GM18511 (cell line): ENCODE results near the gene CBL.
"Not testable (repeated sequence)": the region's sequence is repeated elsewhere in the genome, so short reads cannot be mapped to it uniquely, and the experiment has no call there.

Experiments used
- ATAC-seq: cut with Tn5 transposase; IDR thresholded peaks from one replicate; pipeline ENCODE4 v1.9.1; 2021; ENCODE audit warnings: mild to moderate bottlenecking, moderate library complexity; ENCODE audit not compliant: unreplicated experiment

The CBL gene

DNA sequence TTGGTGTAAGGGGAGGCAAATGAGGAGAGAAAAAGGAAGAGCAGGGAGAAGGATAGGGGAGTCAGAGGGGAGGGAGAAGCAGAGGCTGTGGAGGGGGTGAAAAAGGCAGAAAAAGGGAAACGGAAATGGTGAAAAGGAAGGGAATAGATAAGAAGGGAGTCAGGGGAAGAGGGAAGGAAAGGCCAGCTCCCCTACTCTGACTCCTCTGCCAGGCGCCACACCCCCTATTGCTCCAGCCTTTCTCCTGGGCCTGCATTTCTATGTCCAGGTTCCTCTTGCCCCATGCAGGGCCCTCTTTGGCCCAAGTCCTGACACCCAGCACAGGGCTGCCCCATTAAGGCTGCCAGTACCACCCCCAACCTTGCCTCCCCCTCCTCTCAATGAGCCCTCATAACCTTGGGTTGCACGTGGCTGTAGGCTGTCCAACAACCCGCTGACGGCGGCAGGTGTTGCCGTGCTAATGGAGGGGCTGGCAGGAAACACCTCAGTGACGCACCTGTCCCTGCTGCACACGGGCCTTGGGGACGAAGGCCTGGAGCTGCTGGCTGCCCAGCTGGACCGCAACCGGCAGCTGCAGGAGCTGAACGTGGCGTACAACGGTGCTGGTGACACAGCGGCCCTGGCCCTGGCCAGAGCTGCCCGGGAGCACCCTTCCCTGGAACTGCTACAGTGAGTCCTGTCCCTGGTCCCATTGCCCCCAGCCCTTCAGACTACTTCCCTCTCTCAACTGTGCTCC lies 24.3 kb upstream of the CBL start:
- ATAC-seq: no peak

DNA sequence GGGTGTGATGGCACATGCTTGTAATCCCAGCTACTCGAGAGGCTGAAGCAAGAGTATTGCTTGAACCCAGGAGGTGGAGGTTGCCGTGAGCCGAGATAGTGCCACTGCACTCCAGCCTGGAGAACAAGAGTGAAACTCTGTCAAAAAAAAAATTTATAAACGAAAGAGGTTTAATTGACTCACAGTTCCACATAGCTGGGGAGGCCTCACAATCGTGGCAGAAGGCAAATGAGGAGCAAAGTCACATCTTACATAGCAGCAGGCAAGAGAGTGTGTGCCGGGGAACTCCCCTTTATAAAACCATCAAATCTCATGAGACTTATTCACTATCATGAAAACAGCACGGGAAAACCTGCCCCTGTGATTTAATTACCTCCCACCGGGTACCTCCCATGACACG lies 21.7 kb upstream of the CBL start:
- not testable (repeated sequence) for ATAC-seq

DNA sequence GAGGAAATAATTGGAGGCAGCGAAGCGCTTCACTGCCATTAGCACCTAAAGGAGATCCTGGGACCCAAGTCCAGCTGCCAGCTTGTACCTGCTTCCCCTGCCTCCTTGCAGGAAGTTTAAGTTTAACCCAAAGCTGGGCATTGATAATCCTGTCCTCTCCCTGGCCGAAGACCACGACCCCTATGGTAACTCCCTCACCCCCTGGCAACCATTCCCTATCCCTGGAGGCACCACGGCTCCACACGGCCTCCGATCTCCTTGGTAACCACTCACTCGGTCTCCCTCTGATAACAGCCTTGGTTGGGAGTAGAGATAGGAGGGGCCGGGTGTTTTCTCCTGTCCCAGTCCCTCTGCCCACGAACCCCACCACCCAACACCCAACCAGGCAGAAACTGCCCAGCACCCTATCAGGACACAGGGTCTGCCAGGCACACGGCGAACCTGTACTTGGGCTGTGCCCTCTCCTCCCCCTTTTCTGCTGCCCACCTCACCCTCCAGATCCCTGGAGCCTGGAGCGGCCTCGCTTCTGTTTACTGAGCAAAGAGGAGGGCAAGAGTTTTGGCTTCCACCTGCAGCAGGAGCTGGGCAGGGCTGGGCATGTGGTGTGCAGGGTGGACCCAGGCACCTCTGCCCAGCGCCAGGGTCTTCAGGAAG lies 20.0 kb upstream of the CBL start:
- no peak for ATAC-seq

DNA sequence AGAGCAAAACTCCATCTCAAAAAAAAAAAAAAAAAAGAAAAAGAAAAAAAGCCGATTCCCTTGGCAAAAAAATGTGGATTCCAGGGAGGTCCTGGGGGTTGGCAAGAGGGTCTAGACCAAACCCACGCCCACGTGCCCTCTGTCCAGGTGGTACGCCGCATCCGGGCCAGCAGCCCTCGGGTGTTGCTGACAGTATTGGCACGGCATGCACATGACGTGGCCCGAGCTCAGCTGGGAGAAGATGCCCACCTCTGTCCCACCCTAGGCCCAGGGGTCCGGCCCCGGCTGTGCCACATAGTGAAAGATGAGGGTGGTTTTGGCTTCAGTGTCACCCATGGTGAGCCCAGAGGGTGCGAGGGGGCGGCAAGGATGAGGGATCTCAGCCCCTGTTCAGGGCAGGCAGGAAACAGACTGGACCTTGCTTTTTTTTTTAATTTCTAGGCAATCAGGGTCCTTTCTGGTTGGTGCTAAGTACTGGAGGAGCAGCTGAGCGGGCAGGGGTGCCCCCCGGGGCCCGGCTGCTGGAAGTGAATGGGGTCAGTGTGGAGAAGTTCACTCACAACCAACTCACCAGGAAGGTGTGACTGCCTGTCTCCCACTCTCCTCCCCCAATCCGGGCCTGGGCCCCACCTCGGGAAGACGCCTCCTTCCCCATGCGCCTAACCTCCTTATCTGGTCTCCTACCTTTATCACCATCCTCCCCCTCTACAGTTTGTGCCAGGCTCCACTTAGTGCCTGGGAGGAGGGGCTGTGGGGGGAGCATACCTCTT lies 18.8 kb upstream of the CBL start:
- ATAC-seq: no peak

DNA sequence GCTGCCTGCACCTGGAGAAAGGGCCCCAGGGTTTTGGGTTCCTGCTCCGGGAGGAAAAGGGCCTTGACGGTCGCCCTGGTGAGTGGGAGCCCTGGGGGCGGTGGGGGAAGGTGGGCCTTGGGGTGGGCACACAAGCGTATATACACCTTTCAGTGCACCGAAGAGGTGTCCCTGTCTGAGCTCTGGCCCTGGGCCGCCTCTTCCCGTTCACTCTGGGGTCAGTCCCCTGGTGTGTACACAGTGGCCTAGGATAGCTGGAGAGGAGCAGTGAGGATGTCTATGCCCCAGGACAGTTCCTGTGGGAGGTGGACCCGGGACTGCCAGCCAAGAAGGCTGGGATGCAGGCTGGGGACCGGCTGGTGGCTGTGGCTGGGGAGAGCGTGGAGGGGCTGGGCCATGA lies 18.1 kb upstream of the CBL start:
- ATAC-seq: no peak

DNA sequence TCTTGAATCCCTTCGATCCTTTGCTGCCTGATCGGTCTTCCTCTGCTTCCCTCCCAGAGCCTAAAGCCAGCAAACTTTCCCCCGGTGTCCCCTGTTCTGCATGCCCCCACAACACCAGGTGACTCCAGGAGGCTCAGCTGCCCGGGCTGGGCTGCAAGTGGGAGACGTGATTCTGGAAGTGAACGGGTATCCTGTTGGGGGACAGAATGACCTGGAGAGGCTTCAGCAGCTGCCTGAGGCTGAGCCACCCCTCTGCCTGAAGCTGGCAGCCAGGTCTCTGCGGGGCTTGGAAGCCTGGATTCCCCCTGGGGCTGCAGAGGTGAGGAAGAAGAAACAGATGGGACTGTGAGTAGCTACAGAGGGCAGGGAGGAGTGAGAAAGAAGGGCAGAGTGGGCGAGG lies 17.3 kb upstream of the CBL start:
- no peak for ATAC-seq

DNA sequence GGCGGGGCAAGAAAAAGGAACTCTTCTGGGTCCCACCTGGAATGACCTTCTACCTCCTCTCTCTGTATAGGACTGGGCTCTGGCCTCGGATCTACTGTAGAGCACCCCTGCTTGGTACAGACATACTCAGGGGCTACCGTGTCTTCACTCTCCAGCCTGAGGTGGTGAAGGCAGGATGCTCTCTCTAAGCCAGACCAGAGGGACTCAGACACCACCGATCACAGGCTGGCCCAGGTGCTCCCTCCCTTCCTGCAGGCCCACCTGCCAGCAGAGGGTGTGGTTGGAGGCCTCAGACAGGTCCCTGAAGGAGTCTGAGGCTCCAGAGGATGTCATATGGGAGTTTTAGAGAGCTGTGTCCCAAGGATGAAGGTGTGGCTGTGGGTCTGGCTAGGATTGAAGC lies 16.7 kb upstream of the CBL start:
- no peak for ATAC-seq

DNA sequence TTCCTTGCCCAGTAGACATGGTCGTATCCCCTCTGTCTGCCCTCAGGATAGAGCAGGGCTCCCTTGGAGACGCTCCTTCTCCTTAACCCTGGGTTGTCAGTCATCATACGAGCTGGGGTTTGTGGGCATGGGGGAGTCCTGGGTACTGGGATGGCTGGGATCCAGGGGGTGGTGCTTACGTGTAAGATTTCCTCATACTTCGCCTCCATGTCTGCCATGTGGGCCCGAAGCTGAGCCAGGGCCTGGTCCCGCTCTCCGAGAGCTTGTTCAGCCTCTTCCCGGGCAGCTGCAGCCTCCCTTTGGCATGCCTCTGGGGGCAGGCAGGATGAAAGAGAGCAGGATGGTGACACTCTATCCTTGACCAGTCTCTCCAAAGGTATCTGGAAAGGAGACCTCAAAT lies 15.6 kb upstream of the CBL start:
- ATAC-seq: no peak

DNA sequence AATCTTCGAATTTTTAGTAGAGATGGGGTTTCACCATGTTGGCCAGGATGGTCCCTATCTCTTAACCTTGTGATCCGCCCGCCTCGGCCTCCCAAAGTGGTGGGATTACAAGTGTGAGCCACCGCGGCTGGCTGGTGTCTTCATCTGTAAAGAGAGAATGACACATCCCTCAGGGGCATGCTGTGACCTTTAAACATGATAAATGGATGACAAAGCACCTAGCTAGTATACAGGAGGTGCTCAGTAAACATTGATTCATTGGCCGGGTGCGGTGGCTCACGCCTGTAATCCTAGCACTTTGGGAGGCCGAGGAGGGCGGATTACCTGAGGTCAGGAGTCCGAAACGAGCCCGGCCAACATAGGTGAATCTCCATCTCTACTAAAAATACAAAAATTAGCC lies 14.9 kb upstream of the CBL start:
- not testable (repeated sequence) for ATAC-seq

DNA sequence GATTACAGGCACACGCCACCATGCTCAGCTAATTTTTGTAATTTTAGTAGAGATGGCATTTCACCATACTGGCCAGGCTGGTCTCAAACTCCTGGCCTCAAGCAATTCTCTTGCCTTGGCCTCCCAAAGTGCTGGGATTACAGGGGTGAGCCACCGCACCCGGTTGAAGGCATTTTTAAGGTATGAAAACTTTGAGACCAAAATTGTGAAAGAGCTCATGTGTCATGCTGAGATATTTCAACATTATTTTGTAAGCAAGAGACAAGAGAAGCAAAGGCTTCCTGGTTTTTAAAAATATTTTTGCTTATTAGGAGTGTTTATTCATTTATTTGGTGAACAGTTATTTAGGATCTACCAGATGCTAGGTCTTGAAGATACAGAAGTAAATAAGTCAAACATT lies 14.0 kb upstream of the CBL start:
- no peak for ATAC-seq

DNA sequence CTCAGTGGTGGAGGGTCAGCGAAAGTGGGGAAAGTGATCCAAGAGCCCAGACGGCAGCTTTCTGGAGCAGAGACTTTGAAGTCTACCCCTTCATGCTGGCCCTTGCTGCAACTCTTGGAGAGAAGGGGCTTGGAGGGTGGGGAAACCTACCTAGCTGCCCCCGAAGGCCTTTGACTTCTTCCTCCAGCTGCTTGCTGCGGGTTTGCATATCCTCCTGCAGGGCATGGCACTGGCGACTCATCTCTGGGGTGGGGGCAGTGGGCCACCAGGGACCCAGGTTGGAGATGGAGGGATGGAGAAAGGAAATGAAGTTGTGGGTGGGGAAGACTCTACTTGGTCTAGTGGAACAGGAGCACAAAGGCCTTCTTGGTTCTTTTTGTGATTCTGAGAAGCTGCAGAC lies 13.1 kb upstream of the CBL start:
- ATAC-seq: no peak

DNA sequence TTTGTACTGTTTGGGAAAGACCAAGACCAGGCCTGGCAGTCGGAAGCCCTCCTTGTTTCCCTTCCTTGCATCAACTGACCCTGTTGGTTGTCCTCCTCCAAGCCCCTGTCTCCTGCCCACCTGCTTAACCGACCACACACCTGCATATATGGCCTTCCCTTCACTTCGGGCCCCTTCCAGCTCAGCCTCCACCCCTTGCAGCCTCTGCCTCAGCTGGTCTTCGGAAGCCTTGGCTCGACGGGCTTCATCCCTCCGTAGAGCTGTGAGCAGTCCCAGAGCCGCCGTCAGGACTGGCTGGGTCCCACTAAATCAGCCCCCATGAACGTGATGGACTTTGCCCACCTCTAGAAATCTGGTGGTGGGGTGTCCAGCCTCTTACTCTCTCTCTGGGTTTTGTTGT lies 12.5 kb upstream of the CBL start:
- no peak for ATAC-seq

DNA sequence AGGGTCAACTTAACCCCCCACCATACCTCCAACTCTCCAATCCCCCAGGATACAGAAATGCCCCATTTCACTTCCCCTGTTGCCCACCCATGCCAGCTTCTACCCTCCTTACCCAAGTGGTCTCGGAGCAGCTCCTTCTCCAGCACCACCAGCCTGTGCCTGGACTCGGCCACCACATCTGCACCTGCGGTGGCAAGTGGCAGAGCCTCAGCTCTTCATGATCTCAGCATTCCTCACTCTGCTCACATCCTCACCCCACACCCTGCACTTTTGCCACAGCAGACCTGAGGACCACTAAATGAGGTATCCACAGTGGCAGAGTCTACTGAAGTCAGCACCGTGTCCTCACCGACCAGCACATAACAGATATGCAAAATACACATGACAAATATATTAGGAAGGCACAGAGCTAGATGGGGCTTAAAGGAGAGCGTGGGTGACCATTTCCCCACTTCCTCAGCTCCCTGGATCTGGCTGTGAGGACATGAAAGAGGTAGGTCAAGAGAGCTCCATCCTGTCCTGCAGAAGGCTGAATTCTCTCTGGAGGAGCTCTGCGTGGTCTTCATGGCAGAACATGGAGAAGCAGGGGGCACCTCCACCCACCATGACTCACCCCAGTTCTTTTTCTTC lies 11.2 kb upstream of the CBL start:
- ATAC-seq: no peak

DNA sequence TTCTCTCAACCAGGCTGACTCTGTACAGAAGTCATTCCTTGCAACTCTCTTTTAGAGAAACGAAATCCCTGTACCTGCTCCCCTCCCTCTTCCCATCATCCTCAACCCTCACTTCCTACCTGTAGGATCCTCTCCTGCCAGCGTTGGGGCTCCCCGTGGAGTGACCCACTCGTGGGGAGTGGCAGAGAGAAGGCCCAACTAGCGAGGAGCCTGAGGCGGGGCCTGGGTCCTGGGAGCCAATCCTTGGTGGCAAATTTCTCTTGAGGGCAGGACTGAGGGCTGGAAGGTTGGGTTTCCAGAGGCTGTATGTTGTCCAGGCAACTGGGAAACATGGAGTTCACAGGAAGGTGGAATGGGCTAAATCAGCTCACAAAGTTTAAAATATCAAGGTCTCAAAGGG lies 10.5 kb upstream of the CBL start:
- no peak for ATAC-seq

DNA sequence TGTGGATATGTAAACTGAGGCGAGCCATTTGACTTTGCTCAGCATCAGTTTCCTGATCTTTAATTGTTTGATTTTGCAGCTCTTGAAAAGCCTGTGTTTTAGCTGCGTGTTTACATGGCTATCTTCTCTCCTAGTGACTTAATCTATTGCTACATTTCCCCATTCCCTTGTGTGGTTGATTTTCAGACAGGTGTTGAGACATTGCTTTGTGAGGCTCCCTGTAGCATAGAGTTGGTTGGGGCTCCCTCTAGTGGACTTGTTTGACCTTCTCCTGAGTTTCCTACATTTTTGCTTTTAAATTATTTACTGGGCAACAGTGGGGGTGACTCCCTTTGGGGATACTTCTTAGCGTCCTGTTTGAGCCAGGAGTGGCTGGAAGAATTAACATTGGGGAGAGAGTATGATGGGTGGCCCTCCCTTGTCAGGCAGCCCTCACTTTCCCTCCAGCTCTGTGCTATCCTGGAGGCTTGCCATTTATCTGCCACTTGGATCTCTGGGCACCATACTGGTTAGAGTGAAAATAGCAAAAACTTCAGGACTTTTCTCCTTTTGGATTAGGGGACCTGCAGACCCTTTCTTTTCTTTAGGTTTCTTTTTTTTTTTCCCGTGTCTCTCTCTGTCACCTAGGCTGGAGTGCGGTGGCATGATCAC lies 9.2 kb upstream of the CBL start:
- ATAC-seq: no peak

DNA sequence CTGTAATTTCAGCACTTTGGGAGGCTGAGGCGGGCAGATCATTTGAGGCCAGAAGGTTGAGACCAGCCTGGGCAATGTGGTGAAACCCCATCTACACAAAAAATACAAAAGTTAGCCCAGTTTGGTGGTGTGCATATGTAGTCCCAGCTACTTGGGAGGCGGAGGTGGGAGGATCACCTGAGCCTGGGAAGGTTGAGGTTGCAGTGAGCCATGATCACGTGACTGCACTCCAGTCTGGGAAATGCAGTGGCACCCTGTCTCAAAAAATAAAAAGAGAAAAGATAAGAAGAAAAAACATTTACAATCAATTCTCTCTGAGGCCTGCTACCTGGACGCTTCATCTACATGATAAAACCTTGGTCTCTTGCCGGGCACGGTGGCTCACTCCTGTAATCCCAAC lies 7.2 kb upstream of the CBL start:
- no peak for ATAC-seq

DNA sequence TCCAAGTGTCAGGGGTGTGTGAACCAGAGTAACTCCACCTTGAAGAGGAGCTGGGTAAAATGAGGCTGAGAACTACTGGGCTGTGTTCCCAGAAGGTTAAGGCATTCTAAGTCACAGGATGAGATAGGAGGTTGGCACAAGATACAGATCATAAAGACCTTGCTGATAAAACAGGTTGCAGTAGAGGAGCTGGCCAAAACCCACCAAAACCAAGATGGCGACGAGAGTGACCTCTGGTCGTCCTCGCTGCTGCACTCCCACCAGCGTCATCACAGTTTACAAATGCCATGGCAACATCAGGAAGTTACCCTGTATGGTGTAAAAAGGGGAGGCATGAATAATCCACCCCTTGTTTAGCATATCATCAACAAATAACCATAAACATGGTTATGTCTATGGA lies 4.9 kb upstream of the CBL start:
- ATAC-seq: not testable (repeated sequence)

DNA sequence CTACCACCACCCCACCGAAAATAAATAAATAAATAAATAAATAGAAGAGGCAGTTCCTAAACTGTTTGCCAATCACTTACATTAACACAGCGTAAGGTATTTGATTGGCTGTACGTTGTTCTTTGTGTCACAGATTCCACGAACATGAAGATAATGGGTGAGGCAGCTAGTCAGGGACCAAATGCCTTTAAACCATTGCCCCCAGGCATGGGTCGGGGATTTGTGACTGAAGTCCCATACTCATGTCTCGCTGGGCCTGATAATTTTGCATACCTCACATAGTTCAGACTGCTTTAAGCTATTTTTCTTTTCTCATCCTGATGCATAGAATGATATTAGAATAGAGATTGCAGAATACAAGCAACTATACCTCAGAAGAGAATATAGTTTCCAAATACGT lies 3.6 kb upstream of the CBL start:
- no peak for ATAC-seq

DNA sequence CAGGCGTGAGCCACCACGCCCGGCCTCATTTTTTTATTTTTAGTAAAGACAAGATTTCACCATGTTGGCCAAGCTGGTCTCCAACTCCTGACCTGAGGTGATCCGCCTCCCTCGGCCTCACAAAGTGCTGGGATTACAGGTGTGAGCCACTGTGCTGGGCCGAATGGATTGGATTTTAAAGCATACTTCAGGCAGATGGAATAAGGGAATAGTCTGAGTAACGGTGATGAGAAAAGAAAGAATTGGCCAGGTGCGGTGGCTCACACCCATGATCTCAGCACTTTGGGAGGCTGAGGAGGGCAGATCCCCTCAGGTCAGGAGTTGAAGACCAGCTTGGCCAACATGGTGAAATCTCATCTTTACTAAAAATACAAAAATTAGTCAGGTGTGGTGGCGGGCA lies 2.1 kb upstream of the CBL start:
- ATAC-seq: no peak

DNA sequence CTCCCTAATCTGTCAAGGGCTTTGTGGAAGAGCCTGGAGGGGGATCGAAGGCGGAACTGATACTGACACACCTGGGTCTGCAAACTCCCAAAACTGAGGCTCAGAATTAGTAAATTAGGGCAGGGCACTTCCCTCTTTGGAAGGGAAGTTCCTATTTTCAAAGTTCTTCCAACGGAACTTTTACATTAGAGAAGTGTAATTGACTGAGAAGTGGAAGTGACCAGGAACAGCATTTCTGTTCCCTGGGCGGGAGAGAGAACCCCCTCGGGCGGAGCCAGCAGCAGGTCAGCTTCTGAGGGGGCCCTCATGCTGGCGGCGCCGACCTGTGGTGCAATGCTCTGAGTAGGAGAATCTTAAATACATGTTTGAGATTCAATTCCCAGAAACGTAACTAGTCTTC lies 1.1 kb upstream of the CBL start:
- no peak for ATAC-seq
